ENCODE results near the gene ABCA4.

GRCh38 chr1:93991271-93991670, 129.7 kb downstream of the ABCA4 start:
- TF ChIP-seq CTCF (IDR thresholded peaks at IDR 0.05 in 4 of 5, conservative IDR thresholded peaks at IDR 0.05 in 1 of 5) (no peak), POLR2A (IDR thresholded peaks at IDR 0.05) (no peak)
